ENCODE data around the gene ANKRD34C. TPM values are rescaled to one million over a fixed set of nuclear protein-coding genes. Genes with fewer than 3 reads are reported as not detected.

ANKRD34C gene
- total and polyA plus RNA-seq, 9 of the 15 experiments (the other 6 are each of a cell fraction or from before 2014, with no cell fraction given): 0.01 TPM; not detected in 8

- TF ChIP-seq MGA (IDR thresholded peaks at IDR 0.05) (no peak), ZNF165 (CRISPR knock-in tag; IDR thresholded peaks at IDR 0.05; ENCODE audit: borderline replicate concordance) (no peak), SUPT5H (IDR thresholded peaks at IDR 0.05) (no peak), BDP1 (IDR thresholded peaks at IDR 0.05; ENCODE audit: insufficient read depth, insufficient read length) (no peak), KHSRP (IDR thresholded peaks at IDR 0.05) (no peak), ZFP36 (IDR thresholded peaks at IDR 0.05; ENCODE audit: low read depth, low read length, partially characterized antibody) (no peak), ZNF586 (CRISPR knock-in tag; conservative IDR thresholded peaks at IDR 0.05) (no peak), USF1 (CRISPR knock-in tag; IDR thresholded peaks at IDR 0.05) (no peak), JUN (IDR thresholded peaks at IDR 0.05; ENCODE audit: borderline replicate concordance, low read depth, low read length) (no peak), JUN (CRISPR knock-in tag; IDR thresholded peaks at IDR 0.05; ENCODE audit: borderline replicate concordance) (no peak)
Measured at GRCh38 chr15:79233236-79233635, 49.3 kb upstream of the ANKRD34C start (continued).

Measured in K562 (cell line).